DOHH2 (cell line): ENCODE data around the gene EN1.

Experiments
- H3F3A ChIP-seq: fragments of 200-600 bp; sonication (generic), shearing (Covaris generic); 2 replicates; pipeline ENCODE4 v1.6.0; 2016; ENCODE audit warnings: antibody characterized with exemption, mild to moderate bottlenecking; ENCODE audit not compliant: control insufficient read depth, insufficient read depth
- H3K27ac ChIP-seq: fragments of 200-600 bp; sonication (generic); 2 replicates; pipeline ENCODE4 v1.5.1; 2014; ENCODE audit warnings: low read depth, mild to moderate bottlenecking, low read length, moderate library complexity
- H3K27me3 ChIP-seq: fragments of 200-600 bp; sonication (generic); 2 replicates; pipeline ENCODE4 v1.6.1; 2014; ENCODE audit warnings: mild to moderate bottlenecking, low read length, mixed read lengths; ENCODE audit not compliant: control insufficient read depth
- H3K36me3 ChIP-seq: fragments of 200-600 bp; sonication (generic); 2 replicates; pipeline ENCODE4 v1.6.1; 2014; ENCODE audit warnings: mild to moderate bottlenecking, low read length, moderate library complexity, mixed read lengths; ENCODE audit not compliant: control insufficient read depth
- H3K4me1 ChIP-seq: fragments of 200-600 bp; sonication (generic); 2 replicates; pipeline ENCODE4 v1.6.1; 2014; ENCODE audit warnings: mild to moderate bottlenecking, low read length, mixed read lengths; ENCODE audit not compliant: control insufficient read depth
- H3K4me2 ChIP-seq: fragments of 200-600 bp; sonication (generic); 2 replicates; pipeline ENCODE4 v1.6.0; 2014; ENCODE audit warnings: mild to moderate bottlenecking, low read length, moderate library complexity
- H3K4me3 ChIP-seq: fragments of 200-600 bp; sonication (generic); 2 replicates; pipeline ENCODE4 v1.5.1; 2014; ENCODE audit warnings: mild to moderate bottlenecking, low read length, mixed read lengths
- H3K79me2 ChIP-seq: fragments of 200-600 bp; sonication (generic); 2 replicates; pipeline ENCODE4 v1.6.1; 2014; ENCODE audit warnings: mild to moderate bottlenecking, low read length, mixed read lengths; ENCODE audit not compliant: control insufficient read depth
- H3K9me2 ChIP-seq: fragments of 200-600 bp; sonication (generic); replicated peaks from 2 replicates; pipeline ENCODE4 v1.6.1; 2014; ENCODE audit warnings: mild to moderate bottlenecking, low read length, mixed read lengths; ENCODE audit not compliant: control insufficient read depth
- H3K9me3 ChIP-seq: fragments of 200-600 bp; sonication (generic); 2 replicates; pipeline ENCODE4 v1.6.1; 2014; ENCODE audit warnings: antibody characterized with exemption, low read length, mixed read lengths; ENCODE audit not compliant: control insufficient read depth, insufficient read depth
- H4K20me1 ChIP-seq: fragments of 200-600 bp; sonication (generic); 2 replicates; pipeline ENCODE4 v1.6.0; 2014; ENCODE audit warnings: low read depth, mild to moderate bottlenecking, antibody characterized with exemption, low read length, moderate library complexity; ENCODE audit not compliant: control insufficient read depth, insufficient read depth
- EZH2phosphoT487 ChIP-seq: fragments of 200-600 bp; sonication (generic); IDR thresholded peaks from 2 replicates; pipeline ENCODE4 v1.6.1; 2017; ENCODE audit warnings: borderline replicate concordance, mild to moderate bottlenecking, antibody characterized with exemption, low read length, moderate library complexity, mixed read lengths
- TF ChIP-seq, protein P1 (sequence below): fragments of 200-600 bp; sonication (generic); IDR thresholded peaks from one replicate; pipeline ENCODE4 v1.5.1; 2014; ENCODE audit warnings: antibody characterized with exemption, mild to moderate bottlenecking, low read depth, low read length; ENCODE audit not compliant: poor library complexity, severe bottlenecking

EN1 gene

DNA sequence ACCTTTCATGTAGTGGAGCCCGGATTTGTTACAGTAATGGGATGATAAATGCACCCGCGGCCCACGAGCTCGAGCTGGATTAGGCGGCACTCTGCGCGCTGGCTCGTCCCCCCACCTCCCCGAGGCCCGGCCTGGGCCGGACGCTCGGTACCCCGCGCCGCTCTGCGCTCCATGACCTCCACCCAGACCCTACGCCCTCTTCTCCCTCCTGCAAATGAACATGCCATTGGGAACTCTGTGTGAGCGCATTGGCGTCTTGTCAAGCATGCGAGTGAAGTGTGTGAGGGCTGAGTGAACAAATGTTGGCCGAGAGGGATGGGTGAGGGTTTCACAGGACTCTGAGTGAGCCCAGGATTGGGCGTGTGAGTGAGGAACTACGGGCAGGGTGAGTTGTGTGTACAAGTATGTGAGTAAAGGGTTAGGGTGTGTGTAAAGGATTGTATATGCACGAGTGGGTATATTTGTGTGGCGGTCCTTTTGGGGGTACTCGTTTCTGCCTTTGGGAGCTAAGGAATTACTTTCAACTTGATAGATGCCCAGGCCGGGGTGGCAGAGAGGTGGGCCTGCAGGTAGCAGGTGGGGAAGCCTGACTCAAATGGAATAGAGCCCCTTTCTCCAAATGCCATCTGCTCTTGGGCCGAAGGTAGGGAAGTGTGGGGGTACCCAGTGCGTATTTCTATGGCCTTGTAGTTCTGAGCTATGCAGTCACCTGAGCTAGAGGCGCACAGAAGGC lies 2.9 kb upstream of the EN1 start:
- no peak overlapping the region for H3K27ac ChIP-seq
- H3K36me3 ChIP-seq: no peaks in the 10 kb centered on the region
- H3K4me1 ChIP-seq: no peaks in the 10 kb centered on the region
- no peaks in the 10 kb centered on the region for H3K9me2 ChIP-seq
- no peaks in the 10 kb centered on the region for H3F3A ChIP-seq
- H4K20me1 ChIP-seq: no peaks in the 10 kb centered on the region
- no peak for TF ChIP-seq EZH2phosphoT487
- TF ChIP-seq, protein P1, sequence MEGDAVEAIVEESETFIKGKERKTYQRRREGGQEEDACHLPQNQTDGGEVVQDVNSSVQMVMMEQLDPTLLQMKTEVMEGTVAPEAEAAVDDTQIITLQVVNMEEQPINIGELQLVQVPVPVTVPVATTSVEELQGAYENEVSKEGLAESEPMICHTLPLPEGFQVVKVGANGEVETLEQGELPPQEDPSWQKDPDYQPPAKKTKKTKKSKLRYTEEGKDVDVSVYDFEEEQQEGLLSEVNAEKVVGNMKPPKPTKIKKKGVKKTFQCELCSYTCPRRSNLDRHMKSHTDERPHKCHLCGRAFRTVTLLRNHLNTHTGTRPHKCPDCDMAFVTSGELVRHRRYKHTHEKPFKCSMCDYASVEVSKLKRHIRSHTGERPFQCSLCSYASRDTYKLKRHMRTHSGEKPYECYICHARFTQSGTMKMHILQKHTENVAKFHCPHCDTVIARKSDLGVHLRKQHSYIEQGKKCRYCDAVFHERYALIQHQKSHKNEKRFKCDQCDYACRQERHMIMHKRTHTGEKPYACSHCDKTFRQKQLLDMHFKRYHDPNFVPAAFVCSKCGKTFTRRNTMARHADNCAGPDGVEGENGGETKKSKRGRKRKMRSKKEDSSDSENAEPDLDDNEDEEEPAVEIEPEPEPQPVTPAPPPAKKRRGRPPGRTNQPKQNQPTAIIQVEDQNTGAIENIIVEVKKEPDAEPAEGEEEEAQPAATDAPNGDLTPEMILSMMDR: no peak
- no peak overlapping the region for H3K4me2 ChIP-seq
- no peaks in the 10 kb centered on the region for H3K79me2 ChIP-seq
- no peaks in the 10 kb centered on the region for H3K27me3 ChIP-seq
- no peaks in the 10 kb centered on the region for H3K9me3 ChIP-seq
- no peak overlapping the region for H3K4me3 ChIP-seq

DNA sequence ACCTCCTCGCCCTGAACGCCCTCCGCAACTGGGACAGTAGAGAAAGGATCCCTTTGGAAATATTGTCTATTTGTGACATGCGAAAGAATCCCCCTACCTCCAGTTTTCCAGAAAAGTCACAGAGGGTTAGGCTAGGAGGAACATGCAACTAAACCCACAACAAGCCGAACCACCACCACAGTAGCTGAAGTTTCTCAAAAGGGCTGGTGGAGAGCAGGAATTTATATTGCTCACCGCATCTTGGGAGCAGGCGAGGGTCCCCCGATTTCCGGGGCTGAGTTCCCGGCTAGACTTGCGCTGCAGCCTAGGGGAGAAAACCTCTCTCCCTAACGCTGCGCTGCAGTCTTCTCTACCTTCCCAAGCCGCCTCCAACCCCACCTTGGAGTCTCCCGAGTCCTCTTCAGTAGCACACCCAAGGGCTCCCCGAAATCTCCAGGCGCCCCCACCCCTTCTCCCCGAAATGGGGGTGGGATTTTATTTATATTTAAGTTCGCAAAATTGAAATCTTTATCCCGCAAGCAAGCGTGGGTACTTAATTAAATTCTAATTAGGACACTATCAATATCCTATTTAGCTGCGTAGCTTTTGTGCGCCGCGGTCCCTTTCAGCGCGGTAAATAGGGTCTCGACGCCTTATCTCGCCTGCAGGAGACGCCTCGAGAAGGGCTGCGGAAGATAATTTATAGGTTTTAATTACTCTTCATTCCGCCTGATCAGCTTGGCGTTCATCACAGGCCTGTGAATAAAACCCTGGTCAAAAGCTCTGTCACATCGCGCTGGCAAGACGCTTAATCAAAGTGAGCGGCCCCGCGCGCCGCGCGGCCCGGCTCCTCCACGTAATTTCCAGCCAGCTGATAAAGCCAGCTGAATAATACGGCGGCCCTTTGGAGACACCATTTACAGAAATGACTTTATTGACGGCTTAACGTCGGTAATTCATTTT lies 2.0 kb upstream of the EN1 start:
- H3K79me2 ChIP-seq: no peaks in the 10 kb centered on the region
- no peaks in the 10 kb centered on the region for H4K20me1 ChIP-seq
- H3F3A ChIP-seq: no peaks in the 10 kb centered on the region
- no peaks in the 10 kb centered on the region for H3K4me1 ChIP-seq
- H3K9me2 ChIP-seq: no peaks in the 10 kb centered on the region
- no peak overlapping the region for H3K4me3 ChIP-seq
- H3K9me3 ChIP-seq: no peaks in the 10 kb centered on the region
- H3K27me3 ChIP-seq: no peaks in the 10 kb centered on the region
- TF ChIP-seq EZH2phosphoT487: no peak
- TF ChIP-seq, protein P1: no peak
- no peaks in the 10 kb centered on the region for H3K36me3 ChIP-seq
- no peak overlapping the region for H3K27ac ChIP-seq
- H3K4me2 ChIP-seq: no peak overlapping the region

DNA sequence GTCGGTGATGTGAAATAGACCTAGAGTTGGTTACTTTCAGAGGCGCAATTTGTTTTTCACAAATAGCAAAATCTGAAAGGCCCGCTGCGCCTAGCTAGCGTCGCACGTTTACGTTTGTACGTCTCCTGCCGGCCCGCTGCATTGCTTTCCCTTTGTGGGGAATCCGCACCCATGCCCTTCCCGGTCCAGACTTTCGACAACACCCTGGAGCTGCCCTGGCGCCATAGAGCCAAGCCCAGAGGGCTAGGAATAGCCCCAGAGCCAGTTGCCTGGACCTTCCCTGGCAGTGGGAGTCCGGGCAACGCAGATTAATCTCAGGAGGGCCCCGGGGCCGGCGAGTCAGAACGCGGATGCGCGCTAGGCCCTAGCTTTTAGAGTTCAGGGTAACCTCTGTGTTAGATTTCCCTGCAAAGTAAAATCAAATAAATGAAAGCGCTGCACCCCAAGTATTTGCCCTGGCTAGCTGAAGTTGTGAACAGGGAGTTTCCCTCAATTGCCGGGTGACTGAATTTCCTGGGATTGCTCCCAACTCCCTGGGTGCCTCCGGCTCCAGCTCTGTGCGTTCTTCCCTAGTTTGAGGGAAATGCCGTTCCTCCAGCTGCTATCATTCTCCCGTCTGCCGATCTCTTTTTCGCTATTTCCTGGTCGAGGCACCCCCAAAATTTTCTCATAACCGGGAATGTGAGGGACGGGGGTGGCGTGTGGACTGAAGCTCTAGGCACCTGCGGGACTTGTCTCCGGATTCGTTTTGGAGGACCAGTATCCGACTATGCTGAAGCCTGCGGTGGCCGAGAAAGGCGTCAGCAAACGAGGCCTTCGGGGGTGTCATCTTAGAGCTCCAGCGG lies 1.2 kb upstream of the EN1 start:
- Histone ChIP-seq H3K79me2 (no peaks in the 10 kb centered on the region), H4K20me1 (no peaks in the 10 kb centered on the region), H3K4me3 (no peak overlapping the region), H3K9me3 (no peaks in the 10 kb centered on the region), H3K4me2 (no peak overlapping the region), H3F3A (no peaks in the 10 kb centered on the region), H3K27me3 (no peaks in the 10 kb centered on the region), H3K27ac (no peak overlapping the region), H3K9me2 (no peaks in the 10 kb centered on the region), H3K4me1 (no peaks in the 10 kb centered on the region), H3K36me3 (no peaks in the 10 kb centered on the region)
- no peak for TF ChIP-seq EZH2phosphoT487
- TF ChIP-seq, protein P1: no peak
